Measurements from ENCODE around the gene APBB2. TPM values are rescaled to one million over a fixed set of nuclear protein-coding genes. Genes with fewer than 3 reads are reported as not detected.

The APBB2 gene
- total and polyA plus RNA-seq, 2 of the 4 experiments (the other 2 are of a cell fraction): 47.9 to 75.5 TPM

- POLR2A ChIA-PET (ENCODE audit: unreplicated experiment): no interaction called here
- H2AFZ ChIP-seq (replicated peaks; ENCODE audit: low read length, poor library complexity): no peak overlapping the region
- no peak overlapping the region for H3K56ac ChIP-seq (ENCODE audit: extremely low read depth, insufficient read depth, low read length)
- DNase-seq: peak; percentile 51
- no peaks in the 10 kb centered on the region for H4K20me1 ChIP-seq (ENCODE audit: insufficient read depth, low read length)
- H3K4ac ChIP-seq (ENCODE audit: low read depth, low read length): no peak overlapping the region
- no peaks in the 10 kb centered on the region for H3K27me3 ChIP-seq (ENCODE audit: control insufficient read depth, insufficient read depth, low read length)
- no peak overlapping the region for H2BK20ac ChIP-seq (ENCODE audit: low read depth, low read length)
- H2BK15ac ChIP-seq (ENCODE audit: low read depth, low read length): no peak overlapping the region; the same call in 2 of the 3 replicates
- no peak overlapping the region for H3K4me2 ChIP-seq (ENCODE audit: low read depth, low read length)
- H2AK9ac ChIP-seq (replicated peaks; ENCODE audit: low read depth, low read length, poor library complexity): no peak overlapping the region
- H3K9me3 ChIP-seq (ENCODE audit: control insufficient read depth, insufficient read depth, low read length): no peaks in the 10 kb centered on the region
- no peak overlapping the region for H4K91ac ChIP-seq (ENCODE audit: insufficient read depth, low read depth, low read length)
- no CpG with 5 or more reads among the region's 2 CpGs for WGBS, 2 experiments (ENCODE audit: extremely low coverage in 2 of 2, insufficient read length in 1 of 2)
- H3K79me1 ChIP-seq (ENCODE audit: low read depth in 1 of 2, low read length in 2 of 2): peaks cover 18 to 32% of the 10 kb centered on the region in 2 experiments
- 0 out of 2 replicates have a peak, but pooled peaks cover 6% of the 10 kb centered on the region for H3K9me1 ChIP-seq (ENCODE audit: insufficient read depth, low read length)
- peak overlapping the region; percentile 20; the same call in 1 of the 2 replicates for H3K23ac ChIP-seq (ENCODE audit: low read depth, low read length)
- H3K18ac ChIP-seq (ENCODE audit: low read depth, low read length): no peak overlapping the region
- CTCF ChIA-PET: no interaction called here
- no peak overlapping the region for H2BK5ac ChIP-seq (ENCODE audit: low read depth, low read length, poor library complexity, severe bottlenecking)
- no peak overlapping the region for H3K9ac ChIP-seq (ENCODE audit: low read depth, low read length)
- H4K8ac ChIP-seq (ENCODE audit: low read depth in 2 of 2, low read length in 2 of 2): no peak overlapping the region; a peak in 1 of 4 replicates
- no peak overlapping the region for H2BK120ac ChIP-seq (ENCODE audit: low read depth, low read length)
- ATAC-seq (ENCODE audit: low read depth): peak; percentile 78
- TF ChIP-seq RCOR1 (IDR thresholded peaks at IDR 0.05; ENCODE audit: insufficient replicate concordance, low read length) (no peak), MXI1 (IDR thresholded peaks at IDR 0.05; ENCODE audit: borderline replicate concordance, low read depth, low read length) (no peak)
- dilution Hi-C loops (cut with HindIII; ENCODE audit: low sequenced_read_pairs, unreplicated experiment): no loop called here
- BruUV-seq (replicated peaks): no TSS peak
- H2AK5ac ChIP-seq (ENCODE audit: low read depth, low read length): no peak overlapping the region
- no peak overlapping the region for H4K5ac ChIP-seq (ENCODE audit: low read depth, low read length)
- H3K4me1 ChIP-seq (ENCODE audit: control insufficient read depth, insufficient read depth, low read length): peaks cover 4% of the 10 kb centered on the region
- no peak overlapping the region for H3K4me3 ChIP-seq (ENCODE audit: insufficient read depth, low read depth, low read length)
- H3K27ac ChIP-seq (ENCODE audit: insufficient read depth, low read length): no peak overlapping the region
- in situ Hi-C loops (cut with MboI; ENCODE audit: low sequenced_read_pairs): no loop called here
- intact Hi-C loops (cut with micrococcal nuclease): no loop called here
- H3K14ac ChIP-seq (replicated peaks; ENCODE audit: low read depth, low read length): no peak overlapping the region
- H3K36me3 ChIP-seq (ENCODE audit: control insufficient read depth, insufficient read depth, low read length): peaks cover 6% of the 10 kb centered on the region; the same call in 1 of the 2 replicates
Measured at GRCh38 chr4:41012293-41012692, 202.0 kb downstream of the APBB2 start.

Measured in IMR-90 (cell line).